ENCODE measurements around the gene S100A13.

S100A13 gene

GRCh38 chr1:153661111-153661708 is 33.9 kb upstream of the S100A13 start:
- H3K9ac ChIP-seq (ENCODE audit: low read depth, low read length): no peak overlapping the region
- H3K9me3 ChIP-seq (ENCODE audit: control insufficient read depth, insufficient read depth, low read length): no peaks in the 10 kb centered on the region
- H3K36me3 ChIP-seq (ENCODE audit: control insufficient read depth, insufficient read depth, low read length): peaks cover 61% of the 10 kb centered on the region
- no peak overlapping the region for H3K4me3 ChIP-seq (ENCODE audit: low read depth, low read length)
- H3K27ac ChIP-seq (ENCODE audit: low read depth, low read length): no peak overlapping the region
- H3K27me3 ChIP-seq (ENCODE audit: control insufficient read depth, insufficient read depth, low read length): no peaks in the 10 kb centered on the region
- H3K4me1 ChIP-seq (ENCODE audit: control insufficient read depth, insufficient read depth, low read length): peaks cover 5% of the 10 kb centered on the region

- Histone ChIP-seq H3K27me3 (ENCODE audit: control insufficient read depth, insufficient read depth, low read length) (no peaks in the 10 kb centered on the region), H3K27ac (ENCODE audit: low read depth, low read length) (no peak overlapping the region), H3K4me3 (ENCODE audit: low read depth, low read length) (peak overlapping the region; percentile 100)
These were observed 32.4 kb upstream of the S100A13 start for GRCh38 chr1:153659656-153660055.

DNA sequence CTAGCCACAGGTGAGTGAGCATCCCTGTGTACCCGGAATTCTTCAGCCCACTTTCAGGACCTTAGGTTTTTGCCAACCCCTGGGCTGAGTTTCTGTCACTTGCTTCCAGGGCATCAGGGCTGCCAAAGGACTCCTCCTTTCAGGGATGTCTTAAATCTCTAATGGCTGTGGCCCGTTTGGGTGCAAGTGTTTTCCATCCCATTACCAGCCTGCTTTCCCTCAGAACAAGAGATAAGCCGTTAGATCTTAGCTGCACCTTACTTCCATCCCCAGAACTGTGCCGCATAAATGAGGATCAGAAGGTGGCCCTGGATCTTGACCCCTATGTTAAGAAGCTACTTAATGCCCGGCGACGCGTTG is 31.9 kb upstream of the S100A13 start:
- H3K4me1 ChIP-seq (ENCODE audit: control insufficient read depth, insufficient read depth, low read length): peaks cover 5% of the 10 kb centered on the region
- H3K9ac ChIP-seq (ENCODE audit: low read depth, low read length): peak overlapping the region; percentile 91; the same call in 1 of the 2 replicates
- no peaks in the 10 kb centered on the region for H3K9me3 ChIP-seq (ENCODE audit: control insufficient read depth, insufficient read depth, low read length)
- H3K4me3 ChIP-seq (ENCODE audit: low read depth, low read length): peak overlapping the region; percentile 100
- H3K27ac ChIP-seq (ENCODE audit: low read depth, low read length): peak overlapping the region; percentile 95
- H3K36me3 ChIP-seq (ENCODE audit: control insufficient read depth, insufficient read depth, low read length): peaks cover 40% of the 10 kb centered on the region
- no peaks in the 10 kb centered on the region for H3K27me3 ChIP-seq (ENCODE audit: control insufficient read depth, insufficient read depth, low read length)

More at GRCh38 chr1:153659656-153660055, 32.4 kb upstream of the S100A13 start:
- Histone ChIP-seq H3K36me3 (ENCODE audit: control insufficient read depth, insufficient read depth, low read length) (peaks cover 45% of the 10 kb centered on the region), H3K4me1 (ENCODE audit: control insufficient read depth, insufficient read depth, low read length) (peaks cover 5% of the 10 kb centered on the region), H3K9me3 (ENCODE audit: control insufficient read depth, insufficient read depth, low read length) (no peaks in the 10 kb centered on the region), H3K9ac (ENCODE audit: low read depth, low read length) (no peak overlapping the region)

GRCh38 chr1:153658400-153659174 is 31.3 kb upstream of the S100A13 start, which contains the start of gene SNAPIN:
Gene SNAPIN (plus strand): TSS chr1:153658703. CDS start chr1:153658744, 41 bp downstream.
- Histone ChIP-seq H3K36me3 (ENCODE audit: control insufficient read depth, insufficient read depth, low read length) (peaks cover 35% of the 10 kb centered on the region), H3K4me1 (ENCODE audit: control insufficient read depth, insufficient read depth, low read length) (peaks cover 5% of the 10 kb centered on the region), H3K27ac (ENCODE audit: low read depth, low read length) (peak within 1 kb of the TSS; percentile 95), H3K4me3 (ENCODE audit: low read depth, low read length) (peak within 1 kb of the TSS; percentile 100), H3K27me3 (ENCODE audit: control insufficient read depth, insufficient read depth, low read length) (no peaks in the 10 kb centered on the region), H3K9me3 (ENCODE audit: control insufficient read depth, insufficient read depth, low read length) (no peaks in the 10 kb centered on the region), H3K9ac (ENCODE audit: low read depth, low read length) (peak within 1 kb of the TSS; percentile 91)

GRCh38 chr1:153655333-153655732 is 28.0 kb upstream of the S100A13 start:
- Histone ChIP-seq H3K9ac (ENCODE audit: low read depth, low read length) (no peak overlapping the region), H3K27ac (ENCODE audit: low read depth, low read length) (no peak overlapping the region), H3K4me3 (ENCODE audit: low read depth, low read length) (no peak overlapping the region), H3K4me1 (ENCODE audit: control insufficient read depth, insufficient read depth, low read length) (peaks cover 5% of the 10 kb centered on the region), H3K36me3 (ENCODE audit: control insufficient read depth, insufficient read depth, low read length) (peaks cover 4% of the 10 kb centered on the region; the same call in 1 of the 2 replicates), H3K27me3 (ENCODE audit: control insufficient read depth, insufficient read depth, low read length) (no peaks in the 10 kb centered on the region), H3K9me3 (ENCODE audit: control insufficient read depth, insufficient read depth, low read length) (no peaks in the 10 kb centered on the region)

- Histone ChIP-seq H3K4me3 (ENCODE audit: low read depth, low read length) (no peak overlapping the region), H3K4me1 (ENCODE audit: control insufficient read depth, insufficient read depth, low read length) (no peaks in the 10 kb centered on the region), H3K27me3 (ENCODE audit: control insufficient read depth, insufficient read depth, low read length) (no peaks in the 10 kb centered on the region), H3K27ac (ENCODE audit: low read depth, low read length) (no peak overlapping the region), H3K9me3 (ENCODE audit: control insufficient read depth, insufficient read depth, low read length) (no peaks in the 10 kb centered on the region), H3K9ac (ENCODE audit: low read depth, low read length) (no peak overlapping the region), H3K36me3 (ENCODE audit: control insufficient read depth, insufficient read depth, low read length) (no peaks in the 10 kb centered on the region)
These were observed 25.6 kb upstream of the S100A13 start for GRCh38 chr1:153652805-153653500.

GRCh38 chr1:153651771-153652170 is 24.5 kb upstream of the S100A13 start:
- Histone ChIP-seq H3K4me1 (ENCODE audit: control insufficient read depth, insufficient read depth, low read length) (no peaks in the 10 kb centered on the region), H3K4me3 (ENCODE audit: low read depth, low read length) (no peak overlapping the region), H3K27ac (ENCODE audit: low read depth, low read length) (no peak overlapping the region), H3K9me3 (ENCODE audit: control insufficient read depth, insufficient read depth, low read length) (no peaks in the 10 kb centered on the region), H3K36me3 (ENCODE audit: control insufficient read depth, insufficient read depth, low read length) (no peaks in the 10 kb centered on the region), H3K9ac (ENCODE audit: low read depth, low read length) (no peak overlapping the region), H3K27me3 (ENCODE audit: control insufficient read depth, insufficient read depth, low read length) (no peaks in the 10 kb centered on the region)

- Histone ChIP-seq H3K4me1 (ENCODE audit: control insufficient read depth, insufficient read depth, low read length) (no peaks in the 10 kb centered on the region), H3K27ac (ENCODE audit: low read depth, low read length) (no peak overlapping the region), H3K9ac (ENCODE audit: low read depth, low read length) (no peak overlapping the region), H3K27me3 (ENCODE audit: control insufficient read depth, insufficient read depth, low read length) (no peaks in the 10 kb centered on the region), H3K36me3 (ENCODE audit: control insufficient read depth, insufficient read depth, low read length) (peaks cover 19% of the 10 kb centered on the region), H3K4me3 (ENCODE audit: low read depth, low read length) (no peak overlapping the region), H3K9me3 (ENCODE audit: control insufficient read depth, insufficient read depth, low read length) (no peaks in the 10 kb centered on the region)
These were observed 22.5 kb upstream of the S100A13 start for GRCh38 chr1:153649863-153650235.

DNA sequence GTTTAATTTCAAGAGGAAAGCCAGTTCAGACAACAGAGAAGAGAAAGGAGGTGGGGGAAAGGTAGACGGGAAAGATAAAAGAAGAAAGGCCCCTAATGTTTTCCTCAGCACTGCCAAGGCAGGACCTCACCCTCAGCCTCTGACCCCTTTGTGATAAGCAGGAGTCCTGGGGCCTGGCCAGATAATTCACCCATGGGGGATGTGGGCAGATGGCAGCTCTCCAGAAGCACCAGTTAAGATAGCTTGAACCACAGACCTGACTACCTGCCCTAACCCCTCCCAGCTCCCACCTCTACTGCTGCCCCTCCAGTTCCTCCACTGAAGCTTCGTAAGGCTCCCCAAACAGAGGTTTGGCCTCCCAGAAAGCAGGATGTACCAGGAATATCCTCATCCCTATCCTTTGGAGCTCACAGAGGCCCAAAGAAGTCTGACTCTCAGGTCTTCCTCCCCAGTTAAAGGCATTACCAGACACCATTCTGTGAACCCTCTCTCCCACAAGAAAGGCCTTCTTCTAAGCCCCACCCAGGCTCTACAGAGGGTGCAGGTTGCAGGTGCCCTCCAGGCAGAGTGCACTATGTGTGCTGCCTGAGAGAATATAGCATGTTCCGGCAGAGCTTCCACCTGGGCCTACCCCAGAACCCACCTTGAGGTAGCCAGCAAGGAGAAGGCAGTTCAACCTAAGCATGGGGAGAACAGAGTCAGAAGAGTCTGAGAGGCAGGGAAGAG is 22.0 kb upstream of the S100A13 start:
- H3K36me3 ChIP-seq (ENCODE audit: control insufficient read depth, insufficient read depth, low read length): peaks cover 24% of the 10 kb centered on the region
- H3K27ac ChIP-seq (ENCODE audit: low read depth, low read length): no peak overlapping the region
- H3K4me3 ChIP-seq (ENCODE audit: low read depth, low read length): no peak overlapping the region
- H3K27me3 ChIP-seq (ENCODE audit: control insufficient read depth, insufficient read depth, low read length): no peaks in the 10 kb centered on the region
- H3K9me3 ChIP-seq (ENCODE audit: control insufficient read depth, insufficient read depth, low read length): no peaks in the 10 kb centered on the region
- H3K9ac ChIP-seq (ENCODE audit: low read depth, low read length): no peak overlapping the region
- H3K4me1 ChIP-seq (ENCODE audit: control insufficient read depth, insufficient read depth, low read length): no peaks in the 10 kb centered on the region

DNA sequence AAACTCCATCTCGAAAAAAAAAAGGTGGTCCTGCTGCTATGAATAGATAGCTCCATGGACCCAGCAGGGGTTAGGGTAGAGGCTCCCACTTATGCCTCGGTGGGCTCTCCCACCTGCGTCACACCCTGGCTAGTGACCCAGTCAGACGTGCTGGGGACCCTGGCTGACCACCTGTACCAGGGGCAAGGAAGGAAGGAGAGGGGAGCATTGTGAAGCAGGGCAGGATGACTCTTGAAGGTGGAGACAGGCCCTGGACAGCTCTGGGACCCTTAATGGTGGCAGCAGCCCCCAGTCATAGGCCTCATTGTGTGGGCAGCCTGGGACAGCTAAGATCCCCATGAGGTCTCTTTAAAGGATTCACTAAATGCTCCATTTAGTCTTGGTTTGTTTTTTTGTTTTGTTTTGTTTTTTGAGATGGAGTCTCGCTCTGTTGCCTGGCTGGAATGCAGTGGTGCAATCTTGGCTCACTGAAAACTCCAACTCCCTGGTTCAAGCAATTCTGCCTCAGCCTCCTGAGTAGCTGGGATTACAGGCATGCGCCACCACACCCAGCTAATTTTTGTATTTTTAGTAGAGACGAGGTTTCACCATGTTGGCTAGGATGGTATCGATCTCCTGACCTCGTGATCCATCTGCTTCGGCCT is 20.8 kb upstream of the S100A13 start:
- Histone ChIP-seq H3K9me3 (ENCODE audit: control insufficient read depth, insufficient read depth, low read length) (no peaks in the 10 kb centered on the region), H3K4me1 (ENCODE audit: control insufficient read depth, insufficient read depth, low read length) (no peaks in the 10 kb centered on the region), H3K27ac (ENCODE audit: low read depth, low read length) (no peak overlapping the region), H3K4me3 (ENCODE audit: low read depth, low read length) (no peak overlapping the region), H3K36me3 (ENCODE audit: control insufficient read depth, insufficient read depth, low read length) (peaks cover 36% of the 10 kb centered on the region), H3K27me3 (ENCODE audit: control insufficient read depth, insufficient read depth, low read length) (no peaks in the 10 kb centered on the region), H3K9ac (ENCODE audit: low read depth, low read length) (no peak overlapping the region)

All from HUES48 (cell line).